Tibial nerve (tissue), 3 donors: Measurements from ENCODE around the gene COPG2.

ENCODE experiments used
- POLR2A ChIP-seq, 2 donors: fragments of 450-650 bp; IDR thresholded peaks; one replicate each; pipeline ENCODE4 v1.6.1; 2017; ENCODE audit warnings: antibody characterized with exemption in 2 of 2, mild to moderate bottlenecking in 2 of 2, moderate library complexity in 2 of 2
- TF ChIP-seq, protein P1 (sequence below), 5 experiments: fragments of 200-600 bp in 3 of 5; fragments of 450-650 bp in 2 of 5; sonication (generic) in 3 of 5; IDR thresholded peaks; one replicate each; pipeline ENCODE4 v1.5.1; 2016 to 2019; ENCODE audit warnings: antibody characterized with exemption in 5 of 5, mild to moderate bottlenecking in 3 of 5, moderate library complexity in 2 of 5

DNA sequence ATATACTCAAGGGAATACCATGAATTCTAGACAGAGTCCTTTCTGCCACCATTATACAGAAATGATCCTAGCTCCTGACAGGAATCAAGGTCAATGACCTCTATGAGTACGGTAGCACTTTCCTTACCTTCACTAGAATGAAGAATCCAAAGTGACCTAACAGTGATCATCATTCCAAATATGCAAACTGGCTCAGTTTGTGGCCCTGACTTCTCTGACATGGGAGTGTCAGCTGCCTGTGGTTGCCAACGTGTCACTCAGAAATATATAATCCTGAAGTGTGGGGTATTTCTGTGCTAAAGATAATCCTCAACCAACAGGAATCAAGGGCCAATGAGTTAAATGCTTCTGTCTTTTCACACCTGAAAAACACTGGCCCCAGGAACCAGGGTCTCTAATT lies 45.7 kb downstream of the COPG2 start:
- TF ChIP-seq, protein P1, sequence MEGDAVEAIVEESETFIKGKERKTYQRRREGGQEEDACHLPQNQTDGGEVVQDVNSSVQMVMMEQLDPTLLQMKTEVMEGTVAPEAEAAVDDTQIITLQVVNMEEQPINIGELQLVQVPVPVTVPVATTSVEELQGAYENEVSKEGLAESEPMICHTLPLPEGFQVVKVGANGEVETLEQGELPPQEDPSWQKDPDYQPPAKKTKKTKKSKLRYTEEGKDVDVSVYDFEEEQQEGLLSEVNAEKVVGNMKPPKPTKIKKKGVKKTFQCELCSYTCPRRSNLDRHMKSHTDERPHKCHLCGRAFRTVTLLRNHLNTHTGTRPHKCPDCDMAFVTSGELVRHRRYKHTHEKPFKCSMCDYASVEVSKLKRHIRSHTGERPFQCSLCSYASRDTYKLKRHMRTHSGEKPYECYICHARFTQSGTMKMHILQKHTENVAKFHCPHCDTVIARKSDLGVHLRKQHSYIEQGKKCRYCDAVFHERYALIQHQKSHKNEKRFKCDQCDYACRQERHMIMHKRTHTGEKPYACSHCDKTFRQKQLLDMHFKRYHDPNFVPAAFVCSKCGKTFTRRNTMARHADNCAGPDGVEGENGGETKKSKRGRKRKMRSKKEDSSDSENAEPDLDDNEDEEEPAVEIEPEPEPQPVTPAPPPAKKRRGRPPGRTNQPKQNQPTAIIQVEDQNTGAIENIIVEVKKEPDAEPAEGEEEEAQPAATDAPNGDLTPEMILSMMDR (IDR thresholded peaks at IDR 0.05), result no peak
- no peak for TF ChIP-seq POLR2A (IDR thresholded peaks at IDR 0.05)
